ENCODE measurements around the gene SERPINI1.

DNA sequence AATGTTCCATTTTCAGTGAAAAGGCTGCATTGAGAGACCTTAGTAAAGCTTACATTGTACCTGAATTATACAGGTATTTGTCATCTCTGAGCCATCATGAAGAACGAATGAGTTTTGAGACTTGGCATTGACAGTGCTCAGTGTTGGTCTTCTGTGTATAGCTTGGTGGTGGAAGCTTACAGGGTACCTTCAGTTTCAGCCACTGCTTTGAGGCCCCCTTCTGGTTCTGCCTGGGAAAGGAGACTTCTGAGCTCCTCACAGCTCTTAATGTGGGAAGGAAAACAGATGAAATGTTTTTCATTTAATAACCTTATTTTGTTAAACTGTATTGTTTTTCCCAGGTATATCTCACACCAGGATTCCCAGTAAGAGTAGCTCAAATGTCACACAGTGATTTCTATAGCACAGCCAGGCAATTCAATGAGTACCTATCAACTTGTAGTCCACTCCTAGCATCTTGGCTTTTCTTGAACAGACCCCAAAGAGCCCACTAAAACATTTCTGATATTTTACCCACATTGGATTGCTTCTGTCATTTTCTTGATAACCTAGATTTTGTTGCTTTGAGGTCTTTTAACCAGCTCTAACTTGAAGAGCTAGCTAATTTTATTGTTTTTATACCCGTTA is 5.6 kb downstream of the SERPINI1 start:
- TF ChIP-seq POLR2A (IDR thresholded peaks at IDR 0.05; ENCODE audit: low read length) = no peak
- no peak for TF ChIP-seq GATA1 (IDR thresholded peaks at IDR 0.05; ENCODE audit: low read depth, low read length)

Data from erythroblast (primary cell).